ENCODE data around the gene MAP3K5.

- TF ChIP-seq CTCF (IDR thresholded peaks at IDR 0.05) (no peak), POLR2A (IDR thresholded peaks at IDR 0.05) (no peak), POLR2AphosphoS5 (IDR thresholded peaks at IDR 0.05) (no peak)
These were observed 177.3 kb downstream of the MAP3K5 start for GRCh38 chr6:136614994-136615393.
